Chondrocyte (in vitro differentiated cells): ENCODE data around the gene IL16. TPM values are rescaled to one million over a fixed set of nuclear protein-coding genes. Genes with fewer than 3 reads are reported as not detected.

ENCODE experiments used
- DNase-seq: peaks from one replicate; pipeline ENCODE4 v3.0.0; 2021; ENCODE audit warnings: mixed read lengths, low spot score
- H3K27ac Mint-ChIP-seq: one replicate; pipeline ENCODE4 v1.8.0; 2021; ENCODE audit warnings: mild to moderate bottlenecking, moderate library complexity, mixed read lengths; ENCODE audit not compliant: unreplicated experiment
- H3K27me3 Mint-ChIP-seq: 2 replicates; pipeline ENCODE4 v1.8.0; 2021; ENCODE audit warnings: low read depth, mixed read lengths
- H3K36me3 Mint-ChIP-seq: 2 replicates; pipeline ENCODE4 v1.8.0; 2021; ENCODE audit warnings: low read depth, mixed read lengths
- H3K4me1 Mint-ChIP-seq: 2 replicates; pipeline ENCODE4 v1.8.0; 2021; ENCODE audit warnings: low read depth, mild to moderate bottlenecking, mixed read lengths
- H3K4me3 Mint-ChIP-seq: one replicate; pipeline ENCODE4 v1.8.0; 2021; ENCODE audit warnings: mild to moderate bottlenecking, moderate library complexity, mixed read lengths; ENCODE audit not compliant: unreplicated experiment
- H3K9me3 Mint-ChIP-seq: 2 replicates; pipeline ENCODE4 v1.8.0; 2021; ENCODE audit warnings: low read depth, mixed read lengths
- total RNA-seq: library from RNA; stranded (reverse); gene quantifications from 3 replicates; pipeline ENCODE4 v1.2.1, GENCODE V29; 2021
- TF ChIP-seq, protein P1 (sequence below): fragments of 200-600 bp; sonication (generic); IDR thresholded peaks from 2 replicates; pipeline ENCODE4 v1.5.0; 2021; ENCODE audit warnings: antibody characterized with exemption, mild to moderate bottlenecking, moderate library complexity

IL16 gene
- total RNA-seq, 1 donor from 2014 or later = 2.0 TPM

DNA sequence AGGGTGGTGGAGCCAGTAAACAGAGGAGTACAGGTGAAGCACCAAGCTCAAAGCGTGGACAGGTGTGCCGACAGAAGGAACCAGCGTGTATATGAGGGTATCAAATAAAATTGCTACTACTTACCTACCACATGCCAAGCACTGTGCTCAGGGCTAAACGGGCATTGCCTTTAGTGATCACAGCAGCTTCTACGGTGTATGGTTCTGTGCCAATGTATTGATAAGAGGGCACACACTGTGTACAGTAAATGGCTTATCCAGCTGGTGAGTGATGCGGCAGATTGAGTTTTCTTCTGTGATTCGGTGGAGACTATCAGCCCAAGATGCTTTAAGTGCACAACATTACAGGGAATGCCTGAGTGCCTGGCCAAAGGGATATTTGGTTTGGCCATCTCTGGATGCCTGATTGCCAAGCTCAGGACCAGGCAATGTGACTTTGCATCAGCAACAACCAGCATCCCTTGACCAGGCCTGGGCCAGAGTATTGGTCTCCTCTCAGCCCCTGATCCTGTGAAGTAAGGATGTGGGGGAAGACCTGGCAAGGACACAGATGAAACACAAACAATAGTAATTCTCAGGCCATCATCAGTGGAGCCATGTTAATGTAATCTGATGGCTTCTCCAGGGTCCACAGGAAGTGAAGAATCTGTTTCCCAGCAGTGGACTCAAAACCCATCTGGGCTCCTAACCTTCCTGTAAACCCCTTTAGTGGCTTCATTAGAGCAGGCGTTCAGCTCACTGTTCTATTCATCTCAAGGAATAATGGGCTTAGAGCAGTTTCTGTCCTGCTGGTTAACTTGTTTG, 113.2 kb downstream of the IL16 start:
- H3K9me3 Mint-ChIP-seq = no peaks in the 10 kb centered on the region
- no peak overlapping the region for H3K27ac Mint-ChIP-seq
- no peak for DNase-seq
- peaks cover 28% of the 10 kb centered on the region for H3K4me1 Mint-ChIP-seq
- no peaks in the 10 kb centered on the region for H3K27me3 Mint-ChIP-seq
- H3K4me3 Mint-ChIP-seq = no peak overlapping the region
- peaks cover 11% of the 10 kb centered on the region for H3K36me3 Mint-ChIP-seq
- TF ChIP-seq, protein P1, sequence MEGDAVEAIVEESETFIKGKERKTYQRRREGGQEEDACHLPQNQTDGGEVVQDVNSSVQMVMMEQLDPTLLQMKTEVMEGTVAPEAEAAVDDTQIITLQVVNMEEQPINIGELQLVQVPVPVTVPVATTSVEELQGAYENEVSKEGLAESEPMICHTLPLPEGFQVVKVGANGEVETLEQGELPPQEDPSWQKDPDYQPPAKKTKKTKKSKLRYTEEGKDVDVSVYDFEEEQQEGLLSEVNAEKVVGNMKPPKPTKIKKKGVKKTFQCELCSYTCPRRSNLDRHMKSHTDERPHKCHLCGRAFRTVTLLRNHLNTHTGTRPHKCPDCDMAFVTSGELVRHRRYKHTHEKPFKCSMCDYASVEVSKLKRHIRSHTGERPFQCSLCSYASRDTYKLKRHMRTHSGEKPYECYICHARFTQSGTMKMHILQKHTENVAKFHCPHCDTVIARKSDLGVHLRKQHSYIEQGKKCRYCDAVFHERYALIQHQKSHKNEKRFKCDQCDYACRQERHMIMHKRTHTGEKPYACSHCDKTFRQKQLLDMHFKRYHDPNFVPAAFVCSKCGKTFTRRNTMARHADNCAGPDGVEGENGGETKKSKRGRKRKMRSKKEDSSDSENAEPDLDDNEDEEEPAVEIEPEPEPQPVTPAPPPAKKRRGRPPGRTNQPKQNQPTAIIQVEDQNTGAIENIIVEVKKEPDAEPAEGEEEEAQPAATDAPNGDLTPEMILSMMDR = no peak

DNA sequence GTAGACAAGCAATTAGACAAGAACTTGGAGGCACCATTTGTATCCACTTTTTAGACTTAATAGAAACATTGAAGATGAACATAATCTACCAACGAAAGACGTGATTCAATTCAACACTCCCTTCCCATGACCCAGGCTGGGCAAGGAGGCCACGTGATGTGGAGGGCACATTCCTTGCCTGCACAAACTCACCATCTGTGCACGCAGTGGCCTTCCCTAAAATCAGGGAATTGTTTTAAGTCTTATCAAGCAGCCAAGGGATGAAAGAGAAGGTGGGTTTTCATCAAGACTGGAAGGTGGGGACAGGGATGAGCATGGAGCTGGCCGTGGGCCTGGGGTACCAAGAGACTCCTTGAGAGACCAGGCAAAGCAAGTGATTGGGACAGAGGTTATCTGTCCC, 113.8 kb downstream of the IL16 start:
- Mint-ChIP-seq H3K36me3 (peaks cover 14% of the 10 kb centered on the region), H3K4me3 (no peak overlapping the region), H3K9me3 (no peaks in the 10 kb centered on the region), H3K27ac (no peak overlapping the region), H3K4me1 (peaks cover 28% of the 10 kb centered on the region), H3K27me3 (no peaks in the 10 kb centered on the region)
- no peak for DNase-seq
- TF ChIP-seq, protein P1 = no peak

DNA sequence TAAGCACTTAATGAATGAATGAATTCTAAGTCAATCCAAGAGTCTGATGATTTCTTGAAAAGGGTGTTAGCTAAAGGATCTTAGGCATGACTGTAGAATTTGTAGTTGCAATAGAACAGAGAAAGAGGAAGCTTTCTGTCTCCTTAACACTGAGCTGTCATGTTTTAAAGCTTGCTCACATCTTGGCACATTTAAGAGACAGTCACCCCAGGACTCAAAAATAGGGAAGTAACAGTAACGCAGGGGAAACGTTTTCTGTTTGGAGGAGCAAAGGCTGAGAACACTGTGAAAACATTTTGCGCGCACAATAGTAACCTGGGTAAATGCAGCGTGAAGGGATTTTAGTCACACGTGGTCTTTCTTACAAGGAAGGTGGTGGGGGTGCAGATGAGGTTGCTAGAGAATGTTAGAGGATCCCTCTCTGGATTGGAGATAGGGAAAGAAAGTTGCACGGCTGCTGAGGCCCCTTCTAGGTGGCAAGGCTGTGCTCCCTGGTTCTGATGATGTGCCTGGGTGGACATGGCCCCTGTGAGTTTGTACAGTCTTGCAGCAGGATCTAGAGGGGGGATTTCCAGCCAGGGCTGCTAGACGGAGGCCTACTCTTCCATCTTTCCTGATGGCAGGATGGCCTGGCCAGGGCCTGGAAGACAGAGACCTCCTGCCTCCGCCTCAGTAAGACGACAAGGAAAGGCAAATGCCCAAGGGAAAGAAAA, 115.2 kb downstream of the IL16 start:
- no peaks in the 10 kb centered on the region for H3K9me3 Mint-ChIP-seq
- H3K36me3 Mint-ChIP-seq = peaks cover 14% of the 10 kb centered on the region
- H3K27ac Mint-ChIP-seq = peak overlapping the region; percentile 46

DNA sequence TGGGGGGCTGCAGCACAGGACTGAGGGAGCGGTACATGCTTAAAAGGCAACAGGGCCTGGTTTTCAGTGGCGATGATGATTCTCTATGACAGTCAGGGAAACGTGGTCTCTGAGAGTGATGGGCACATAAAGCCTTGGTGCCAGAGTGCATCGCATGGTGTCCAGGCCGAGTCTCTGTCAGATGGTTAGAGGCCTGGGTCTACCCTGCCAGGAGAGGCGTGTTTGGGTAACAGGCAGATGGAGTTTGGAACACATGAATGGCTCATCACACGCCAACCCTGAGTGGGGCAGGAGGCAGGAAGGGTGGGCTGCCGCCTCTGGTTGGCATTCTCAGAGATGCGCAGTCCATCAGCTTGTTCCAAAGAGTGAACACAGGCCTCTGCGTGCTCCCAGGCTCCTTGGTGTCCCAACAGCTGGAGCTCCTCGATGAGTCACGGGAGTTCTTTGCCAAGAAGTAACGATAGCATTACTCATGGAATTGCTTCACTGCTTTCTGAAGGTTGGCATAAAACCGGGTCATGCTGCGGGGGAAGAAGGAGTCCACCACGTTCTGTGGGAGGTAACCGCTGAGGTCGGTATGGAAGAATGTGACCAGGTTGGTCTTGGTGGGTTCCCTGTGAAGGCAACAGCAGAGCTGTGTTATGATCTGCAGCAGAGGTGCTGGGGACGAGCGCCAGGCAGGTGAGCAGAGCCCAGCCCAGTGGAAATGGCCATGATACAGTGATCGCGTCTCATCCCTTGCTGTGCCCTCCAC, 116.3 kb downstream of the IL16 start:
- Mint-ChIP-seq H3K4me1 (peaks cover 28% of the 10 kb centered on the region), H3K36me3 (peaks cover 14% of the 10 kb centered on the region), H3K4me3 (no peak overlapping the region), H3K27me3 (no peaks in the 10 kb centered on the region), H3K27ac (peak overlapping the region; percentile 89), H3K9me3 (no peaks in the 10 kb centered on the region)
- no peak for DNase-seq
- TF ChIP-seq, protein P1 = no peak

More for the DNA sequence above, 115.2 kb downstream of the IL16 start:
- TF ChIP-seq, protein P1 = no peak
- H3K27me3 Mint-ChIP-seq = no peaks in the 10 kb centered on the region
- no peak overlapping the region for H3K4me3 Mint-ChIP-seq
- peaks cover 28% of the 10 kb centered on the region for H3K4me1 Mint-ChIP-seq
- no peak for DNase-seq

DNA sequence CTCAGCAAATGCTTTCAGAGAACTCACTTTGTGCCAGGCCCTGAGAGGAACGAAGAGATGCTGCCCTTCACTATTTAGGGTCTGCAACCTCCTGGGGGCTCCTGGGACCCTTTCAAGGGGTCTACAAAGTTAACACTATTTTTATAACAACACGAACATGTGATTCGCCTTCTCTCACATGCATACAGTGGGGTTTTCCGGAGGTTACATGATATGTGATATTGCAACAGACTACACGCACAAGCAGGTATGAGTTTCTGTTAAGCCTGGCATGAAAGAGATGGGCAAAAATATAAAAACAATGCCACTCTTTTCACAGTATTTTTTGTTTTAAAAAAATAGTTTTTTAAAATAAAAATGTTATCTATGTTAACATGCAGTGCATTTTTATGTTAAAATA, 117.0 kb downstream of the IL16 start:
- TF ChIP-seq, protein P1 = no peak
- Mint-ChIP-seq H3K9me3 (no peaks in the 10 kb centered on the region), H3K27me3 (no peaks in the 10 kb centered on the region), H3K4me3 (no peak overlapping the region), H3K27ac (peak overlapping the region; percentile 89), H3K4me1 (peaks cover 21% of the 10 kb centered on the region), H3K36me3 (peaks cover 20% of the 10 kb centered on the region)
- no peak for DNase-seq
